GM10248 (cell line): Measurements from ENCODE around the gene ATAD5.
"Not testable (repeated sequence)": the region's sequence is repeated elsewhere in the genome, so short reads cannot be mapped to it uniquely, and the experiment has no call there.

Source experiments
- CTCF ChIA-PET: fragments of 300-600 bp; sonication (Branson Sonifier 250); formaldehyde crosslinking; extraction: SDS; loops from one replicate; lab custom pipeline; 2021; ENCODE audit warnings: antibody characterized with exemption; lab: Yijun Ruan, JAX
- POLR2A ChIA-PET: fragments of 350-650 bp; sonication (Branson Sonifier 250); formaldehyde crosslinking; extraction: SDS; loops from one replicate; lab custom pipeline; 2020; ENCODE audit warnings: antibody characterized with exemption; lab: Yijun Ruan, JAX
- DNase-seq: peaks from one replicate; pipeline ENCODE4 v3.0.0; 2012; ENCODE audit errors: extremely low spot score
- CTCF ChIP-seq: IDR thresholded peaks from 2 replicates; pipeline ENCODE4 v1.5.1; 2012; ENCODE audit warnings: mild to moderate bottlenecking, low read depth; ENCODE audit errors: extremely low read depth, missing control alignments, control extremely low read depth

The ATAD5 gene

GRCh38 chr17:30906101-30906911, 74.5 kb downstream of the ATAD5 start, which contains the start of gene TEFM:
Gene TEFM (minus strand): TSS chr17:30906238. CDS start chr17:30906198, 40 bp downstream.
- CTCF ChIA-PET: interaction anchor here (1.0 to 1.7 kb wide), 3 partner anchors 9 to 64 kb away, joined by 3 to 5 read pairs (median 3); partner anchors contain the start of gene RNF135
- POLR2A ChIA-PET: no interaction called here
- peak; percentile 92 for DNase-seq
- TF ChIP-seq CTCF: no peak

- ChIA-PET CTCF (interaction anchor here (1.5 kb wide), 1 partner anchor 10 kb away, joined by 4 read pairs; no protein-coding TSS in a partner anchor), POLR2A (no interaction called here)
- no peak for TF ChIP-seq CTCF
- peak; percentile 32 for DNase-seq
Measured at GRCh38 chr17:30908717-30909420, 77.1 kb downstream of the ATAD5 start.

- DNase-seq, POLR2A ChIA-PET: not testable (repeated sequence)
- CTCF ChIA-PET: interaction anchor here (0.8 to 1.5 kb wide), 4 partner anchors 11 to 39 kb away, joined by 3 to 4 read pairs (median 4); partner anchors contain the start of gene ADAP2
Measured at GRCh38 chr17:30910151-30910550, 78.4 kb downstream of the ATAD5 start.

GRCh38 chr17:30913955-30914354, 82.2 kb downstream of the ATAD5 start:
- TF ChIP-seq CTCF: peak; percentile 2
- POLR2A ChIA-PET: no interaction called here
- CTCF ChIA-PET: interaction anchor here (1.3 to 2.8 kb wide), 3 partner anchors 11 to 18 kb away, joined by 3 to 13 read pairs (median 4); no protein-coding TSS in a partner anchor
- no peak for DNase-seq

GRCh38 chr17:30915833-30916611, 84.3 kb downstream of the ATAD5 start:
- CTCF ChIA-PET: interaction anchor here (0.8 to 3.3 kb wide), 4 partner anchors 10 to 299 kb away, joined by 3 to 13 read pairs (median 6); partner anchors contain the start of gene TEFM
- TF ChIP-seq CTCF: no peak
- no peak for DNase-seq
- POLR2A ChIA-PET: no interaction called here

- no peak for DNase-seq
- no peak for TF ChIP-seq CTCF
- POLR2A ChIA-PET: no interaction called here
- CTCF ChIA-PET: interaction anchor here (1.2 to 3.3 kb wide), 4 partner anchors 10 to 21 kb away, joined by 3 to 7 read pairs (median 6); partner anchors contain the start of gene TEFM
Measured at GRCh38 chr17:30917050-30917449, 85.3 kb downstream of the ATAD5 start.
